NCI-H526 (cell line): ENCODE results near the gene NOCT.
A peak's percentile ranks its signal among the peaks of the same experiment; 100 is the strongest.
"Not testable (repeated sequence)": the region's sequence is repeated elsewhere in the genome, so short reads cannot be mapped to it uniquely, and the experiment has no call there.

Experiments
- DNase-seq, 2 experiments: peaks; one replicate each; lab custom pipeline; 2025; lab: John Stamatoyannopoulos, UW

Gene NOCT

DNA sequence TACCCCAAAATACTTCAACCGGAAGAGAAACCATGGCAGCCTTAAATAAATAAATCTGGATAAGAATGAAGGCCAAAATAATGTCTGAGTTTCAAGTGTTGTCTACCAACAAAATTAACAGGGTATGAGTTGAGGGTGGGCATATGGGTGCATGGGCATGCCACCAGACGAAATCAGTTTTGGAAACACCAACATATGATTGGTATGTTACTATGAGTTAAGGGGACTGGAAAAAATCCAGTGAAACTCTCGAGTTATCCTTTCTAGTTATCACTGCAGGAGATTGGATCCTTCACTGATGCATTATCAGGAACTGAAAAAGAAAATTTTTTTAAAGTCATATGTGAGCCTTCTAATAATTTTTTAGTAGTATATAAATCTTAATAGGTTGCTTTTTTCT lies 32.4 kb downstream of the NOCT start:
- no peak for DNase-seq

DNA sequence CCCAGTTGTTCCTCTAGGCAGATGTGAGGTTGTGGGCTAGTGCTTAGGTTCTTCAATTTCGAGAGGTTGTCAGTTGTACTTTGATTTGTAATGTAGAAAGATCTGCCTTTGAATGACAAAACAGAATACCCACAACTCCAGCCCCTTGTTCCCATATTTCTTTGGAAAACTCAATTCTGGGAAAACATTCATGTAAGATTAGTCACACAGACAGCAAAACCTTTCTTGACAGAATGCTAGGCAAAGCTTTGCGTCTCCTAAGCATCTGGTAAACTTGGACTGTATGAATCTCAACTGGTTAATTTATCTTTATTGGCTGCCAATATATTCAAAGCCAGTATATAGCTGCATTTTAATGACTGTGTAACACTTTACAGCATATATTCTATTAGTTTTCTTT lies 34.9 kb downstream of the NOCT start:
- DNase-seq, result no peak

- no peak for DNase-seq
These were observed 38.3 kb downstream of the NOCT start for GRCh38 chr4:139053909-139054308.

DNA sequence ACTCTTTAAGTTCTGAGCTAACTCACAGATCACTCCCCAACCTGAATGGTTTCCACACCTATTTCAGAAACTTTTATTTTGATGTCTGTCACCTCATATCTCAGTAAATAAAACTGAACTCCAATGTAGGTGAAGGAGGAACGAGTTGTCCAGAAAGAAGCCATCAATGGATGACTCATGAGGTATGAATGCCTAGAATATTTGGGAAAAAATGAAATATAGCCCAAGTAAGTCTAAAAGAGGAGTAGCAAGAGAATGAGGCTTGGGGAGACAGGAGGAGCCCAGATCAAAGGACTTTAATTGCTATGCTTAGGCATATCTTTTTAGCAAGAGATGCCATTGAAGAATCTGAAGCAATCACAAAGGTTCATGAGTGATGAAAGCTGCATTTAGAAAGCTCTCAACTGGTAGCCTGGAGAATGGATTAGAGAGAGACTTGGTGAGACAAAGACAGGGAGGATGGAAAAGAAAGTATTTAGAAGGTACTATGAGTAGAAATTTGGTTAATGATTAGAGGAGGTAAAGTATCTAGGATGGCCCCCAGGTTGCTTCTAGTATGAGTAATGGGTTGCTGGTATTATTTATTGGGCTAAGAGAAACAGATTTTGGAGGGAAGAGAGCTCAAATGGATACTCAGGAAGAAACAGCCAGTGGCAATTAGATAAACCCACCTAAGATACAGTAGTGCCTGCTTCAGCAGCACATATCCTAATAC lies 39.4 kb downstream of the NOCT start:
- no peak for DNase-seq

DNA sequence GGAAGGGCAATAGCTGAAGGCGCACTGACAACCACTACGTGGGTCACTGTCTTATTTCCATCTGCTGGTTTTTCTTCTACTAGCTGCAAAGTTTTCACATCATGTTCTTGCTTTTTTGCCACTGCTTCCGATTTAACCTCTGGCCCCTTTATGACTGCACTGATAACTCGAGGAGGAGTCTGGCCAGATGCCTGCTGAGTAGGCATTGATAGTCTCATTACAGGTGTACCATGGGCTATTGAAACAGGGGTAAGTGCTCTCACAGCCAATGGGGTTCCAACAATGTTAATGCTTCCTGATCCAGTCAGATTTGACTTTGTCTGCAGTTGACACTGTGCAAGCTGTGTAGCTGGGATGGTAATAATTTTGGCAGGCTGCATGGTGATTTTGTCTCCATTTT lies 43.4 kb downstream of the NOCT start:
- not testable (repeated sequence) for DNase-seq

- DNase-seq, result no peak
These were observed 45.0 kb downstream of the NOCT start for GRCh38 chr4:139060591-139060990.

- DNase-seq, result peak in 1 of 2 experiments; percentile 10
These were observed 60.6 kb downstream of the NOCT start for GRCh38 chr4:139076016-139076744.

- peak; percentile 18 to 38 for DNase-seq
These were observed 62.2 kb downstream of the NOCT start for GRCh38 chr4:139077567-139078355.

DNA sequence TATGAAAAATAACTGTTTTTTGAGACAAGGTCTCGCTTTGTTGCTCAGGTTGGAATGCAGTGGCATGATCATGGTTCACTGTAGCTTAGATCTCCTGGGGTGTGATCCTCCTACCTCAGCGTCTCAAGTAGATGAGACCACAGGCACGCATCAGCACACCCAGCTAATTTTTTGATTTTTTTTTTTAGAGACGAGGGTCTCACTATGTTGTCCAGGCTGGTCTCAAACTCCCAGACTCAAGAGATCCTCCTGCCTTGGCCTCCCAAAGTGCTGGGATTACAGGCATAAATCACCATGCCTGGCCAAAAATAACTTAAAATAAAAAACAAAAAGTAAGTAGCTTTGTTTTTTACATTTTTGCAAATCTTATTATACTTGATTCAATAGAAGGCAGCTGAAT lies 63.3 kb downstream of the NOCT start:
- no peak for DNase-seq

- peak; percentile 98 to 99 for DNase-seq
These were observed 67.4 kb downstream of the NOCT start for GRCh38 chr4:139082750-139083606.

DNA sequence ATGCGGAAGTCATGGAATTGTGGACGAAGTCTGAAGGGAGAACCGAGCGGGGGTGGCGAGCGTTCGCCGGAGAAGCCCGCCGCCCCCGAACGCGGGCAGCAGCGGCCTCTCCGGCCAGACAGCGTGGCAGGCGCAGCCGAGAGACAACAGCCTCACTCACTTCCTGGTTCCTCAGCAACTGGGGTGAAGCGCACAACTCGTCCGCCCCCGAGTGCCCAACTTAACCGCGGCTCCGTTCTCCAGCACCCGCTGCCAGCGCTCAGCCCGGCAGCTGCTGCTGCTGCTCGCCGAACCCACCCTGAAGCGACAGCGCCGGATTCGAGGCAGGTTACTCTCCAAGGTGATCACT lies 68.0 kb downstream of the NOCT start:
- peak; percentile 74 to 84 for DNase-seq

DNA sequence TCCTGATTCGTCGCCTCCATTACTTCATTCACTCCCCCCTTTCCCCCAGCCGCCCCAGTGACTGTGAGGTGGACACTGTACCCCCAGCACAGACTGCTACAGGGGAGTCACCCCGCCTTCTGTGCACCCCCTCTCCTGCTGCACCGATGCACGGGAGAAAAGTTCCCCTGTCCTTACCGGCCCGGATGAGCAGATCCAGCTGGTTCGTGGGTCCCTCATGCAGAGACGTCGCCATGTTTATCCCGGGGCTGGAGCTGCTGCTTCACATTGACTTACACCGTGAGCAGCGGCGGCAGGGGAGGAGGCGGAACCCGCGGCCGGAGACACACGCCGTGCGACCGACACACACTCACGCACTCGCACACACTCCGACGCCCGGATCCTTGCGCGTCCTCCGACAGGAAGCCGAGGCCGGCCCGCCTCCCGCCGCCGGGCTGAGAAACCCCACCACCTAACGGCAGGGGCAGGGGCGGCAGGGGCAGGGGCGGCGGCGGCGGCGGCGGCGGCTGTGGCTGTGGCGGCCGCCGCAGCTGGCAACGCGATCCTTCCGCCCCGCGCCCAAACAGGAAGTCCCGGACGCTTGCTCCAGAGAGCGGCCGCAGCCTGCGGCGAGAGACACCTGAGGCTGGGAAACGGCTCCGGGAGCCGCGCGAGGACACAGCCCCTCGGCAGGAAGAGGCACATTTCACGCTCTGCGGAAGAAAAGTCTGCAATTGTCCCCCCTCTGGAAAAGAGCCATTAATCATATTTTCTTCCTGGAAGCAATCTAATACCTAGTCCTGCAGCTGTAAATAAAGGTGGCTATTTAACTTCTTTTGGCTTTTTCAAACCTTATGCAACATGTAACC lies 68.6 kb downstream of the NOCT start:
- peak; percentile 90 to 95 for DNase-seq

- DNase-seq, result no peak
These were observed 69.2 kb downstream of the NOCT start for GRCh38 chr4:139084804-139085093.

DNA sequence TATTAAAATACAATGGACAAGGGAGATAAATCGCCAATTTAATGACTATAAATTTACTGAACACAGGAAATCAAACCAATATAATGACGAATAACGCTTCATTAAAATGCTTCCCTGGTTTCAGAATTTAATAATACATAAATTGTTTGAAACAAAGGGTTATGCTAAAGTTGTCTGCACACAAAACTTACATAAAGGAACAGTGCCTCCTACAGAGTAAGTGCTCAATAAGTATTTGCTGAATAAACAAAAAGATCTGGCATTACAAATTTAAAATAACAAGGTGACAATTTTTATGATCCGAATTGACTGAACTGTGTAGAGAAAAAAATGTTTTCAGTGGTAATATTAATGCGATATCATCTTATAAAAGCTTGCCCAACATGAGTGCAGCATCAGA lies 69.6 kb downstream of the NOCT start:
- no peak for DNase-seq

DNA sequence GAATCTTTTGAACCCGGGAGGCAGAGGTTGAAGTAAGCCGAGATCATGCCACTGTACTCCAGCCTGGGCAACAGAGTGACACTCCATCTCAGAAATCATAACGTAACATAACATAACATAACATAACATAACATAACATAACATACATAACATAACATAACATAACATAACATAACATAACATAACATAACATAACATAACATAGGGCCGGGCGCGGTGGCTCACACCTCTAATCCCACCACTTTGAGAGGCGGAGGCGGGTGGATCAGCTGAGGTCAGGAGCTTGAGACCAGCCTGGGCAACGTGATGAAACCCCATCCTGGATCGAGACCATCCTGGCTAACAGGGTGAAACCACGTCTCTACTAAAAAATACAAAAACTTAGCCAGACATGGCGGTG lies 76.7 kb downstream of the NOCT start:
- no peak for DNase-seq
